GM21360 (cell line): ENCODE measurements around the gene NPM3.

Source experiments
- ATAC-seq: cut with Tn5 transposase; IDR thresholded peaks from one replicate; pipeline ENCODE4 v1.9.1; 2021; ENCODE audit warnings: mild to moderate bottlenecking, moderate library complexity; ENCODE audit not compliant: unreplicated experiment

NPM3 gene

DNA sequence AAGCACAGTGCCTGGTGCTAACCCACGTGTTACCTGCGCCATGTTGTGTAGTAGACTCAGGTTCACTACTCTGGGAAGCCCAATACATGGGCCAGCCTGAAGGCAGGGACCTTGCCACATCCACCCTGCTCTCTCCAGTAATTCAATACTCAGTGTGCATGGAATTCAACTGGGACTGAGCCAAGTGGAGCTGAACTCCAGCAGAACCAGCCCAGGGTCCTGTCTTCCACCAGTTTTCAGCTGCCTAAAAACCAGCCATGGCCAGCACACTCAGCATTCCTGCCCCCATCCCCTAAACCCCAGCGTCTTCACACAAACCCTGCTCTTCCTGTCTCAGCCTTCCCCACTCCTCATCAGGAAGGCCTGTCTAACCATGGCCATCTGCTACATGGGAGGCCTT is 22.7 kb downstream of the NPM3 start:
- ATAC-seq, result no peak

DNA sequence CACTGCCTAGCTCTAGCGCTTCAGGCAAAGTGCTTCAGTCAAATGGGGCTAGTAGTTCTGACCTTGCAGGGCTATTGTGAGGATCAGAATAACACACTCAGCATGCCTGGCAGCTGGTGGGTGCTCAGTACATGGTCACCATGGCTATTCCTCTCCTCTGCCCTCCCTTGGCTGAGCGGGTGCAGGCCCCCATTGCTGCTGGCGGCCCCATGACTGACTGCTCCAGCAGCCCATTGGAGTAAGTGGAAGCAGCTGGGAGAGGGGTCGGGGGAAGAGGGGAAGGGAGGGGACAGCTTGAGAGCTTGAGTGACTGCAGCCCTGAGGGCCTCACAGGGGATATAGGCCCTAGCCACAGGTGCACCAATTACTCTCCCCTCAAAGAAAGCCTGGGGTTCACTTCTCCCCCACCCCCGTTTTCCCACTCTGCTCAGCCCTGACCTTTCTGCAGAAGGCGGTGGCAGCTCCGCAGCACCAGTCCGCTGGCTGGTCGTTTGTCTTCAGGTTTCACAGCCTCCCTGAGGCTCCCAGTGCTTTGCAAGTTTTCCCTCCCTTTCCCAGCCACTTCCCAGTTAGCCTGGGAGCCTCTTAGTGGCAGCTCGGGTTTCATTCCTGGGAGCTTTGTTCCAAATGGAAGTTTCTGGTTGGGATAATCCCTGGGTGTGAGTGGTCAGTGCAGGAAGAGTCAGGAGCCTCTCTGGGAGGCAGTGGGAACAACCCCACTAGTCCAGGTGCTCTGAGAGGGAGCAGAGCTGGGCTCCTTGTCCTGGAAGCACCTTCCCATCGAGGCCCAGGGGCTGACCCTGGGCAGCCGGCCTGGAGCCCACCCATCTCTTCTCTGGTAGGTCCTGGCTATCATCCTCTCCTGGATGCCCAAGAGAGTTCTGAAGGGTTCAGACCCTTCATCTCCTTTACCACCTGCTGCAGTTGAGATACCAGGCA is 23.7 kb downstream of the NPM3 start:
- no peak for ATAC-seq

DNA sequence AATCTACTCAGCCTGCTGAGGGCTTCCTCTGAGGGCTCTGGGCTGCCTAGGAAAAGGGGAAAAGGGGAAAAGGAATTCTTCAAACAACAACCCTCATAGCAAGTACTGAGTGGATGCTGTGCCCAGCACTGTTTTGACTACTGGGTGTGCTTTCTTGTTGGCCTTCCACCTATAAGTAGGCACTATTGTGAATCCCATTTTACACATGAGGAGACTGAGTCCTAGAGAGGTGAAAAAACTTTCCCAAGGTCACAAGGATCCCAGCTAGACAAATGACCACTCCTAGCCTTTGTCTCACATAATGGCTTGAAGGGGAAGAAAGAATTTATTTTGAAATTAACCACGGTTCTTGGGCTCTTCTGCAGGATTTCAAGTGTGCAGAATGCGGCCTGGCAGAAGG is 24.4 kb downstream of the NPM3 start:
- no peak for ATAC-seq

DNA sequence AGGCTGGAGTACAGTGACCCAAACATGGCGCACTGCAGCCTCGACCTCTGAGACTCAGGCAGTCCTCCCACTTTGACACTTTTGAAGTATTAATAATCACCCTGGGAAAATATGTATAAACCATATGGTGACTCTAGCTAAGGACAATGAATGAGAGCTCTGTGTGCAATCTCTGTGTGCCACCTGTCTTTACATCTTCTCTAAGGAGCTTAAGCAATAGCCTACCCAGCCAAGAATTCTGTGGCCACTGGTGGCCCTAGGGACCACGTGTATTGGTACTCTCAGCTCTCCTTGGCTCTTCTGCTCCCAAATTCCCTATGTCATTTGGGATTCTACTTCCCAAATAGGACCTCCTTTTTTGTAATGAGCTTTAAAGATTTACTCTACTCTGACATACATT is 31.0 kb downstream of the NPM3 start:
- ATAC-seq, result no peak

- ATAC-seq, result no peak
Measured at GRCh38 chr10:101749047-101750016, 33.9 kb downstream of the NPM3 start.

DNA sequence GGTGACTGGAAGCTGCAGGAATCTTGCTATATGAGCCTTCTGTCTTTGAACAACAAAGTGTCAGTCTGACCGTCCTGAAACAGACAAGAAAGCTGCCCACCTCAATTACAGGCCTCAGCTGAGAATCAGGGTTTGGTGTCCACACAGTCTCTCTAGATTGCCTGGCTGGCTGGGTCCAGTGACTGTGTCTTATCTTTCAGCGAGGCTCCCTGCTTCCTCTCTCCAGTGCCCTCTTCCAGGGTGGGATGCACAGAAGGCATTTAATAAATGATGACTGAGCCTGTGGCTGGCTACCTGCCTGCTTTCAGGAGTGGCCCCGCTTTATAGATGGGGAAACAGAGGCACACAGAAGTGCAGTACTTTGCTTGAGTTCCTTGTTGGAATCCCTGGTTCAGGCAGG is 34.8 kb downstream of the NPM3 start:
- no peak for ATAC-seq

- ATAC-seq, result no peak
Measured at GRCh38 chr10:101745074-101745696, 38.1 kb downstream of the NPM3 start.

DNA sequence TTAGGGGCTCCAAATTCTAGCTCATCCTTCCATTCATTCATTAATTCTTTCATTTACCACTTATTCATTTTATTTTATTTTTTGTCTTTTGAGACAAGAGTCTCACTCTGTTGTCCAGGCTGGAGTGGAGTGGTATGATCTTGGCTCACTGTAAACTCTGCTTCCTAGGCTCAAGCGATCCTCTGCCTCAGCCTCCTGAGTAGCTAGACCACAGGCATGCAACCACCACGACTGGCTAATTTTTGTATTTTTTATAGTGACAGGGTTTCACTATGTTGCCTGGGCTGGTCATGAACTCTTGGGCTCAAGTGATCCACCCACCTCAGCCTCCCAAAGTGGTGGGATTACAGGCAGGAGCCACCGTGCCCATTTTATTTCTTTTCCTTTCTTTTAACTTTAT is 39.0 kb downstream of the NPM3 start:
- no peak for ATAC-seq

DNA sequence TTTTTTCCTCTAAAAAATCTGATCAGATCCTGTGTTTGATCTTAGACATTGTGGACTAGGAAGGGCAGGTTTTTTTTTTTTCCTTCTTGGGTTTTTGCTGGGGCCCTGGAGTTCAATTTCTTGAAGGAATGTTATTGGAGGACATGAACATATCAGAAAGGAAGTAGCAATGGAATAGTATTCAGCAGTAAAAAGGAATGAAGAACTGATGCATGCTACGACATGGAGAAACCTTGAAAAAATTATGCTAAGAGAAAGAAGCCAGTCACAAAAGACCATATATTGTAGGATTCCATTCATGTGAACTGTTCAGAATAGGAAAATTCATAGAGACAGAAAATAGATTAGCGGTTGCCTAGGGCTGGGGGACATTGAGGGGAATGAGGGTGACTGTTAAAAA is 41.3 kb downstream of the NPM3 start:
- no peak for ATAC-seq

GRCh38 chr10:101736666-101737065 is 46.6 kb downstream of the NPM3 start:
- ATAC-seq, result no peak

DNA sequence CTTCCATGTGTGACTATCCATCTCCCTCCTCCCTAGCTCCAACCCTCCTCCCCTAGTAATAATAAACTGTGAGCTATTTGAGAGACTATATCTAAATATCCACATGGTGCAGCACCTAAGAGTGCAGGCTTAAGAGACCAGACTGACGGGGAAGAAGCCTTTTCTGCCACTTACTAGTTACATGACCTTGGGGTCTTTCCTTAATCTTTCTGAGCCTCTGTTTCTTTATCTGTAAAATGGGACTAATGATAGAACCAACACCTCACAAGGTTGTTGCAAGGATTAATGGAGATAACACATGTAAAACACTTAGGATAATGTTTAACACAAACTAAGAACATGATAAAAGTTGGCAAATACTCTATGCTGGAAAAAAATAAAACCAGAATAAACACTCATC is 51.1 kb downstream of the NPM3 start:
- ATAC-seq, result no peak
